Erythroblast (primary cell): ENCODE measurements around the gene UFSP1.

Experiments used
- GATA1 ChIP-seq: IDR thresholded peaks from 2 replicates; pipeline ENCODE4 v1.6.1; 2011; ENCODE audit warnings: low read depth, mild to moderate bottlenecking, control low read depth, low read length, moderate library complexity
- POLR2A ChIP-seq: IDR thresholded peaks from 2 replicates; pipeline ENCODE4 v1.6.1; 2011; ENCODE audit warnings: mild to moderate bottlenecking, low read length

- TF ChIP-seq POLR2A (no peak), GATA1 (no peak)
Measured at GRCh38 chr7:100929808-100930174, 40.3 kb upstream of the UFSP1 start.
